PC-3 (cell line): ENCODE measurements around the gene TM4SF18. TPM values are rescaled to one million over a fixed set of nuclear protein-coding genes. Genes with fewer than 3 reads are reported as not detected.
A peak's percentile ranks its signal among the peaks of the same experiment; 100 is the strongest.

ENCODE experiments used
- ATAC-seq: fragments of 200-7000 bp; cut with Tn5 transposase; 2 replicates; pipeline ENCODE4 v1.9.1; 2020; ENCODE audit warnings: mild to moderate bottlenecking, moderate library complexity
- Bru-seq: library from RNA; stranded (reverse); fragments of 400-500 nt; gene quantifications from one replicate; lab custom pipeline; 2021; lab: Mats Ljungman, UMichigan
- BruChase-seq, 2 experiments: library from RNA; stranded (reverse); fragments of 400-500 nt; gene quantifications; one replicate each; lab custom pipeline; 2021; lab: Mats Ljungman, UMichigan
- BruUV-seq: library from RNA; stranded (reverse); fragments of 400-500 nt; replicated peaks from 2 replicates; lab custom pipeline; 2021; lab: Mats Ljungman, UMichigan
- CTCF ChIA-PET: fragments of 300-600 bp; sonication (Branson Sonifier 250); formaldehyde crosslinking; loops from one replicate; lab custom pipeline; 2022; ENCODE audit warnings: antibody characterized with exemption; lab: Charles Lee
- POLR2A ChIA-PET: fragments of 300-600 bp; sonication (Branson Sonifier 250); formaldehyde crosslinking; loops from one replicate; lab custom pipeline; 2022; ENCODE audit warnings: antibody characterized with exemption; ENCODE audit not compliant: unreplicated experiment; lab: Charles Lee
- DNase-seq: peaks from one replicate; pipeline ENCODE4 v3.0.0-alpha.2; 2015
- H2AFZ ChIP-seq: fragments of 300-600 bp; sonication (generic); 2 replicates; pipeline ENCODE4 v1.6.0; 2016; ENCODE audit warnings: antibody characterized with exemption, low read length
- H3F3A ChIP-seq: fragments of 300-600 bp; sonication (generic); one replicate; pipeline ENCODE4 v1.6.0; 2017; ENCODE audit warnings: antibody characterized with exemption, low read length, control low read depth, mild to moderate bottlenecking; ENCODE audit not compliant: unreplicated experiment
- H3K27ac ChIP-seq: fragments of 300-600 bp; sonication (generic); 2 replicates; pipeline ENCODE4 v1.5.1; 2016; ENCODE audit warnings: mild to moderate bottlenecking, low read length
- H3K27me3 ChIP-seq: fragments of 300-600 bp; sonication (generic); 2 replicates; pipeline ENCODE4 v1.6.1; 2016; ENCODE audit warnings: low read length, mixed read lengths
- H3K36me3 ChIP-seq: fragments of 300-600 bp; sonication (generic); 2 replicates; pipeline ENCODE4 v1.6.1; 2016; ENCODE audit warnings: low read depth, mixed run types, low read length, mixed read lengths
- H3K4me1 ChIP-seq: fragments of 300-600 bp; sonication (generic); 2 replicates; pipeline ENCODE4 v1.5.1; 2016; ENCODE audit warnings: low read length; ENCODE audit not compliant: insufficient read depth
- H3K4me2 ChIP-seq: fragments of 300-600 bp; sonication (generic); 2 replicates; pipeline ENCODE4 v1.6.0; 2016; ENCODE audit warnings: low read length
- H3K4me3 ChIP-seq: fragments of 300-600 bp; sonication (generic); 2 replicates; pipeline ENCODE4 v1.5.1; 2016; ENCODE audit warnings: mild to moderate bottlenecking, low read length, mixed read lengths
- H3K79me2 ChIP-seq: fragments of 300-600 bp; sonication (generic); 2 replicates; pipeline ENCODE4 v1.6.1; 2017; ENCODE audit warnings: low read length, mixed read lengths
- H3K9ac ChIP-seq: fragments of 300-600 bp; sonication (generic); 2 replicates; pipeline ENCODE4 v1.6.0; 2016; ENCODE audit warnings: mild to moderate bottlenecking, low read length
- H3K9me2 ChIP-seq: fragments of 300-600 bp; sonication (generic); replicated peaks from 2 replicates; pipeline ENCODE4 v1.6.1; 2016; ENCODE audit warnings: mixed run types, low read length, mixed read lengths
- H3K9me3 ChIP-seq: fragments of 300-600 bp; sonication (generic); 2 replicates; pipeline ENCODE4 v1.6.1; 2016; ENCODE audit warnings: low read length, mixed read lengths
- H4K20me1 ChIP-seq: fragments of 300-600 bp; sonication (generic); 2 replicates; pipeline ENCODE4 v1.6.1; 2016; ENCODE audit warnings: low read length, mixed read lengths
- EZH2 ChIP-seq: fragments of 300-600 bp; sonication (generic); IDR thresholded peaks from one replicate; pipeline ENCODE4 v1.6.1; 2017; ENCODE audit warnings: antibody characterized with exemption, mild to moderate bottlenecking, low read length; ENCODE audit not compliant: unreplicated experiment
- EZH2phosphoT487 ChIP-seq: fragments of 300-600 bp; sonication (generic); IDR thresholded peaks from 2 replicates; pipeline ENCODE4 v1.6.1; 2018; ENCODE audit warnings: mild to moderate bottlenecking, antibody characterized with exemption, low read length, borderline replicate concordance
- intact Hi-C: fragments of 100-400 bp; cut with micrococcal nuclease; formaldehyde crosslinking; loops from 2 replicates; pipeline ENCODE4 v1.9.0; 2023
- long read RNA-seq: library from polyadenylated mRNA; unstranded; transcript quantifications from one replicate; pipeline ENCODE4 v2.0.0, GENCODE V29; 2021; ENCODE audit not compliant: unreplicated experiment
- total RNA-seq: library from RNA; depleted of rRNA; stranded (reverse); fragments of >200 nt; gene quantifications from 2 replicates; pipeline ENCODE4 v1.2.3, GENCODE V29; 2014; rRNA removed
- TF ChIP-seq, protein P1 (sequence below): fragments of 300-600 bp; sonication (generic); conservative IDR thresholded peaks from 2 replicates; pipeline ENCODE4 v1.5.1; 2017; ENCODE audit warnings: antibody characterized with exemption, low read depth, mild to moderate bottlenecking, low read length

Gene TM4SF18, protein sequence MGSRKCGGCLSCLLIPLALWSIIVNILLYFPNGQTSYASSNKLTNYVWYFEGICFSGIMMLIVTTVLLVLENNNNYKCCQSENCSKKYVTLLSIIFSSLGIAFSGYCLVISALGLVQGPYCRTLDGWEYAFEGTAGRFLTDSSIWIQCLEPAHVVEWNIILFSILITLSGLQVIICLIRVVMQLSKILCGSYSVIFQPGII
- total RNA-seq: 0.06 and 0.40 TPM in 2 replicates
- percentile 16 among the genes with signal in this experiment for Bru-seq, nascent RNA
- BruChase-seq, experiment 1, labeled RNA remaining after a 6-hour chase: percentile 17 among the genes with signal in this experiment
- BruChase-seq, experiment 2, labeled RNA remaining after a 2-hour chase: percentile 10 among the genes with signal in this experiment
- long read RNA-seq: 0 reads

DNA sequence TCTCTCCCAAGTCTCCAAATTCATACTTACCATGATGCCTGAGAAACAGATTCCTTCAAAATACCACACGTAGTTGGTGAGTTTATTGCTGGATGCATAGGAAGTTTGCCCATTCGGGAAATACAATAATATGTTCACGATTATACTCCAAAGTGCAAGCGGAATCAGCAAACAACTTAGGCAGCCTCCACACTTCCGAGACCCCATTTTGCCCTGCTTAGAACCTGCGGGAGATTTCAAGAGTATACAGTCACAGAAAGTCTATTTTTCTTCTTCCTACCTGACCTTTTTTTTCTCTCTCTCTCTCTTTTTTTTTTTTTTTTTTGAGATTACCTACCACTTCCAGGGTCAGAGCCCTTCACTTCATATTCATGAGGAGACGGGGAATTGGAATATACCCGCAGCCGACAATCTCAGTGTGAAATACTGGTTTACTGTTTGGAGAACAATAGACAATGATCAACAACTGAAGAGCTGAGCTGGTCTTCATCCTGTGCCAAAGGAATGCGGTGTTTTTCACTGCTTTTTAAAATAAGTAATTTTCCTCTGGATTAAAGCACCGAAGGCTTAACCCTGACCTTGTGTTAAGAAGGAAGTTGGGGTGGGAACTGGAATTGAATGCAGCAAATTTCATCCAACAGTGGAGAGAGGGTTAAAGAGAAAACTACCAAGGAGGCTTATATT lies at the start of gene TM4SF18:
TM4SF18 (minus strand) TSS at position 461 of the 684 bp plus-strand sequence; CDS start at position 207, 254 bp downstream.
- H2AFZ ChIP-seq: peak within 1 kb of the TSS; percentile 60
- H3F3A ChIP-seq: no peaks in the 10 kb centered on the region
- TF ChIP-seq EZH2phosphoT487 (no peak), EZH2 (no peak)
- TF ChIP-seq, protein P1, sequence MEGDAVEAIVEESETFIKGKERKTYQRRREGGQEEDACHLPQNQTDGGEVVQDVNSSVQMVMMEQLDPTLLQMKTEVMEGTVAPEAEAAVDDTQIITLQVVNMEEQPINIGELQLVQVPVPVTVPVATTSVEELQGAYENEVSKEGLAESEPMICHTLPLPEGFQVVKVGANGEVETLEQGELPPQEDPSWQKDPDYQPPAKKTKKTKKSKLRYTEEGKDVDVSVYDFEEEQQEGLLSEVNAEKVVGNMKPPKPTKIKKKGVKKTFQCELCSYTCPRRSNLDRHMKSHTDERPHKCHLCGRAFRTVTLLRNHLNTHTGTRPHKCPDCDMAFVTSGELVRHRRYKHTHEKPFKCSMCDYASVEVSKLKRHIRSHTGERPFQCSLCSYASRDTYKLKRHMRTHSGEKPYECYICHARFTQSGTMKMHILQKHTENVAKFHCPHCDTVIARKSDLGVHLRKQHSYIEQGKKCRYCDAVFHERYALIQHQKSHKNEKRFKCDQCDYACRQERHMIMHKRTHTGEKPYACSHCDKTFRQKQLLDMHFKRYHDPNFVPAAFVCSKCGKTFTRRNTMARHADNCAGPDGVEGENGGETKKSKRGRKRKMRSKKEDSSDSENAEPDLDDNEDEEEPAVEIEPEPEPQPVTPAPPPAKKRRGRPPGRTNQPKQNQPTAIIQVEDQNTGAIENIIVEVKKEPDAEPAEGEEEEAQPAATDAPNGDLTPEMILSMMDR: no peak
- no peaks in the 10 kb centered on the region for H3K79me2 ChIP-seq
- CTCF ChIA-PET: interaction anchor here (0.6 to 2.1 kb wide), 3 partner anchors 56 to 213 kb away, joined by 3 to 7 read pairs (median 5); no protein-coding TSS in a partner anchor
- peak within 1 kb of the TSS; percentile 15; the same call in 1 of the 2 replicates for H3K4me2 ChIP-seq
- intact Hi-C loops: no loop called here
- DNase-seq (no peak), ATAC-seq (no peak)
- H3K4me1 ChIP-seq: peaks cover 39% of the 10 kb centered on the region
- H3K9me3 ChIP-seq: no peaks in the 10 kb centered on the region
- no peaks in the 10 kb centered on the region for H4K20me1 ChIP-seq
- no peak within 1 kb of the TSS for H3K4me3 ChIP-seq
- no peaks in the 10 kb centered on the region for H3K27me3 ChIP-seq
- H3K9ac ChIP-seq: peak within 1 kb of the TSS; percentile 37; the same call in 1 of the 2 replicates
- peak within 1 kb of the TSS; percentile 23 for H3K27ac ChIP-seq
- POLR2A ChIA-PET: interaction anchor here (0.5 to 0.7 kb wide), 3 partner anchors 33 to 58 kb away, joined by 4 to 12 read pairs (median 5); no protein-coding TSS in a partner anchor
- no peaks in the 10 kb centered on the region for H3K36me3 ChIP-seq
- H3K9me2 ChIP-seq: no peaks in the 10 kb centered on the region
- BruUV-seq: no TSS peak

DNA sequence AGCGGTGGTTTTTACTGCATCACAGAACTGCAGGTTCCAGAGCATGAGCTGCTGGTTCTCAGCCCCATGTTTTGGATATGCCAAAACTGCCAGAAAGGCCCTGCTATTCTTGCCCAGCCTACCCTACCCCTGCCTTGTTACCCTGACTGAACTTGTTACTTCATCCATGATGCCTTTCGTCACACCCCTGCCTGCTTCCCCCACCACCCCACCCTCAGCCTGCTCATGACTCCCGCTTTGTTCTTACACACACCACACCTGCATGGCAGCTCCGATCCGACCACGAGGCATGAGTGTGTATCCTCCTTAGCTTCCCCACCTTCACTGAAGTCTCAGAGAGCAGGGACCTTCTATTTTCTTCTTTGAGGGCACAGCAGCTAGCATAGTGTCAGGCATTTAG lies 49.1 kb upstream of the TM4SF18 start:
- H3K4me3 ChIP-seq: no peak overlapping the region
- ATAC-seq (no peak), DNase-seq (no peak)
- H3K27me3 ChIP-seq: no peaks in the 10 kb centered on the region
- no peaks in the 10 kb centered on the region for H4K20me1 ChIP-seq
- ChIA-PET POLR2A (interaction anchor here (0.6 to 0.9 kb wide), 3 partner anchors 8 to 140 kb away, joined by 3 to 4 read pairs (median 4); no protein-coding TSS in a partner anchor), CTCF (no interaction called here)
- TF ChIP-seq EZH2 (no peak), EZH2phosphoT487 (no peak)
- TF ChIP-seq, protein P1: no peak
- H3K27ac ChIP-seq: peak overlapping the region; percentile 87
- H2AFZ ChIP-seq: no peak overlapping the region
- intact Hi-C loops: no loop called here
- no TSS peak for BruUV-seq
- peaks cover 20% of the 10 kb centered on the region for H3F3A ChIP-seq
- H3K36me3 ChIP-seq: no peaks in the 10 kb centered on the region
- H3K79me2 ChIP-seq: 0 out of 2 replicates have a peak, but pooled peaks cover 8% of the 10 kb centered on the region
- peak overlapping the region; percentile 61 for H3K9ac ChIP-seq
- H3K4me1 ChIP-seq: peaks cover 70% of the 10 kb centered on the region
- no peaks in the 10 kb centered on the region for H3K9me3 ChIP-seq
- peak overlapping the region; percentile 53 for H3K4me2 ChIP-seq
- H3K9me2 ChIP-seq: no peaks in the 10 kb centered on the region
